Lung (tissue), 12 donors: ENCODE measurements around the gene SNX9. TPM values are rescaled to one million over a fixed set of nuclear protein-coding genes. Genes with fewer than 3 reads are reported as not detected.

Source experiments
- ATAC-seq: fragments of 200-7000 bp; cut with Tn5 transposase; one replicate; pipeline ENCODE4 v1.9.1; 2020; ENCODE audit warnings: moderate number of reproducible peaks; ENCODE audit not compliant: insufficient read depth, low FRiP score
- DNase-seq, 3 donors: peaks; one replicate each; pipeline ENCODE4 v3.0.0-alpha.2; 2013 to 2017
- H3K27ac ChIP-seq, 2 donors: one replicate each; pipeline ENCODE4 v1.5.1; 2013; ENCODE audit warnings: mild to moderate bottlenecking in 2 of 2, moderate library complexity in 2 of 2, control low read depth in 1 of 2, inconsistent platforms in 1 of 2, low read depth in 1 of 2, low read length in 1 of 2
- H3K27me3 ChIP-seq, 3 donors: one replicate each; pipeline ENCODE4 v1.5.1; 2013; ENCODE audit warnings: low read length in 2 of 3; ENCODE audit not compliant: control insufficient read depth in 3 of 3, insufficient read depth in 3 of 3
- H3K36me3 ChIP-seq, 4 donors: one replicate each; pipeline ENCODE4 v1.5.1; 2013; ENCODE audit warnings: low read length in 4 of 4, mild to moderate bottlenecking in 1 of 4, moderate library complexity in 1 of 4; ENCODE audit not compliant: control insufficient read depth in 4 of 4, insufficient read depth in 4 of 4
- H3K4me1 ChIP-seq, 5 donors: one replicate each; pipeline ENCODE4 v1.5.1; 2013; ENCODE audit warnings: low read length in 5 of 5, mild to moderate bottlenecking in 2 of 5, moderate library complexity in 1 of 5; ENCODE audit not compliant: control insufficient read depth in 5 of 5, insufficient read depth in 5 of 5
- H3K4me3 ChIP-seq: one replicate; pipeline ENCODE4 v1.5.1; 2013; ENCODE audit warnings: mild to moderate bottlenecking, control low read depth, moderate library complexity
- H3K9ac ChIP-seq, 2 donors: one replicate each; pipeline ENCODE4 v1.5.1; 2013; ENCODE audit warnings: low read length in 2 of 2, control low read depth in 1 of 2; ENCODE audit not compliant: insufficient read depth in 1 of 2
- H3K9me3 ChIP-seq, 4 donors: one replicate each; pipeline ENCODE4 v1.5.1; 2013; ENCODE audit warnings: low read length in 3 of 4, mild to moderate bottlenecking in 1 of 4, moderate library complexity in 1 of 4; ENCODE audit not compliant: control insufficient read depth in 4 of 4, insufficient read depth in 3 of 4
- CTCF ChIP-seq: IDR thresholded peaks from 2 replicates; pipeline ENCODE4 v1.5.1; 2012; ENCODE audit warnings: mild to moderate bottlenecking; ENCODE audit errors: control extremely low read depth, extremely low read depth
- WGBS, 2 donors: extraction: QIAGEN DNeasy Blood & Tissue Kit; methylation state at CpG; one replicate each; pipeline ENCODE4 v1.1.7; 2013; 5-methylcytosine and 5-hydroxymethylcytosine counted together
- polyA plus RNA-seq, 2 donors: library from polyadenylated mRNA; stranded (reverse); fragments of 200-250 nt; gene quantifications; one replicate each; pipeline ENCODE4 v1.2.1, GENCODE V29; 2013
- total RNA-seq, 2 donors: library from RNA; depleted of rRNA in 1 of 2; stranded (reverse); fragments of >200 nt in 1 of 2; gene quantifications; one replicate each; pipeline ENCODE4 v1.2.1, GENCODE V29; 2014 to 2021
- donor health status: control.
- donor health status: control.
- donor health status: Bipolar disorder and iron deficiency.
- donor health status: healthy.
- donor health status: DM: yes; HTN: yes; CAD: no.

Gene SNX9
- total and polyA plus RNA-seq, 4 donors: 13.8 to 35.0 (median 23.8) TPM

- DNase-seq (no peak), ATAC-seq (no peak)
- H3K9me3 ChIP-seq: peaks cover 0 to 1% (median 0%) of the 10 kb centered on the region in 4 donors
- H3K36me3 ChIP-seq: peaks cover 10 to 33% (median 24%) of the 10 kb centered on the region in 4 donors
- H3K4me1 ChIP-seq: peaks cover 0 to 26% (median 5%) of the 10 kb centered on the region in 5 donors
- no peak overlapping the region for H3K27ac ChIP-seq
- WGBS, 2 donors: 91 to 93% methylated on average over 7 of the region's 7 CpGs
- no peak for TF ChIP-seq CTCF
- no peaks in the 10 kb centered on the region for H3K27me3 ChIP-seq
- no peak overlapping the region for H3K4me3 ChIP-seq
- no peak overlapping the region for H3K9ac ChIP-seq
Observed at GRCh38 chr6:157907651-157908050, 84.6 kb downstream of the SNX9 start.

GRCh38 chr6:157908369-157909281, 85.6 kb downstream of the SNX9 start:
- no peak for TF ChIP-seq CTCF
- 81 to 85% methylated on average over 7 of the region's 7 CpGs for WGBS, 2 donors
- ATAC-seq: no peak
- Histone ChIP-seq H3K4me1 (peaks cover 0 to 26% (median 5%) of the 10 kb centered on the region in 5 donors), H3K9me3 (peaks cover 0 to 1% (median 0%) of the 10 kb centered on the region in 4 donors), H3K9ac (no peak overlapping the region), H3K27ac (no peak overlapping the region), H3K4me3 (no peak overlapping the region), H3K27me3 (no peaks in the 10 kb centered on the region), H3K36me3 (peaks cover 8 to 32% (median 21%) of the 10 kb centered on the region in 4 donors)
- DNase-seq: no peak

- Histone ChIP-seq H3K4me1 (peaks cover 0 to 26% (median 5%) of the 10 kb centered on the region in 5 donors), H3K27me3 (no peaks in the 10 kb centered on the region), H3K36me3 (peaks cover 10 to 32% (median 21%) of the 10 kb centered on the region in 4 donors), H3K27ac (no peak overlapping the region), H3K9me3 (peaks cover 0 to 1% (median 0%) of the 10 kb centered on the region in 4 donors), H3K9ac (no peak overlapping the region), H3K4me3 (no peak overlapping the region)
- no peak for DNase-seq
- TF ChIP-seq CTCF: no peak
- 95% methylated on average over 3 of the region's 3 CpGs for WGBS, 2 donors
- no peak for ATAC-seq
Observed at GRCh38 chr6:157909282-157909664, 86.2 kb downstream of the SNX9 start.
